ENCODE measurements around the gene ADAMTS8. TPM values are rescaled to one million over a fixed set of nuclear protein-coding genes. Genes with fewer than 3 reads are reported as not detected.

The ADAMTS8 gene
- total RNA-seq, 1 experiment from 2014 or later = 0.07 TPM

- intact Hi-C loops (cut with micrococcal nuclease) = no loop called here
- ChIA-PET POLR2A (no interaction called here), CTCF (no interaction called here), RAD21 (ENCODE audit: low non-redundant PET in 1 of 2, low total read pairs in 2 of 2, uncharacterized antibody in 2 of 2, unreplicated experiment in 2 of 2) (no interaction called here)
- TF ChIP-seq SIN3A (IDR thresholded peaks at IDR 0.05; ENCODE audit: low read depth) (no peak), ZNF274 (IDR thresholded peaks at IDR 0.05; ENCODE audit: low read depth, low read length) (no peak), TCF7L2 (IDR thresholded peaks at IDR 0.05; ENCODE audit: borderline replicate concordance, extremely low read depth, insufficient read depth, insufficient read length) (no peak), SP1 (IDR thresholded peaks at IDR 0.05; ENCODE audit: low read depth) (no peak), ZBTB33 (IDR thresholded peaks at IDR 0.05; ENCODE audit: extremely low read depth, insufficient replicate concordance, low read length) (no peak), EZH2 (IDR thresholded peaks at IDR 0.05) (no peak), CTCF (IDR thresholded peaks at IDR 0.05 in 2 of 3, conservative IDR thresholded peaks at IDR 0.05 in 1 of 3; ENCODE audit: borderline replicate concordance in 1 of 3, insufficient read depth in 1 of 3, low read depth in 2 of 3, low read length in 2 of 3) (no peak), REST (IDR thresholded peaks at IDR 0.05; ENCODE audit: low read depth) (no peak), YY1 (IDR thresholded peaks at IDR 0.05; ENCODE audit: extremely low read depth, insufficient replicate concordance, low read depth, low read length) (no peak), EGR1 (IDR thresholded peaks at IDR 0.05; ENCODE audit: low read depth) (no peak), ZFX (IDR thresholded peaks at IDR 0.05) (no peak), ELF1 (IDR thresholded peaks at IDR 0.05; ENCODE audit: borderline replicate concordance, low read depth) (no peak), CBX3 (IDR thresholded peaks at IDR 0.05; ENCODE audit: low read depth) (no peak), POLR2A (IDR thresholded peaks at IDR 0.05; ENCODE audit: borderline replicate concordance, extremely low read depth, insufficient read depth, insufficient read length) (no peak)
- peaks cover 39% of the 10 kb centered on the region for H3K27me3 ChIP-seq (ENCODE audit: insufficient read depth, low read length)
- no TSS peak for BruUV-seq (replicated peaks)
- no peaks in the 10 kb centered on the region for H3K79me2 ChIP-seq (ENCODE audit: insufficient read depth, low read length)
- no peak overlapping the region for H3K9ac ChIP-seq (ENCODE audit: low read length)
- no peak overlapping the region for H3K4me3 ChIP-seq (replicated peaks in 1 of 2; ENCODE audit: low read depth in 1 of 2, low read length in 2 of 2)
- H3K9me3 ChIP-seq (ENCODE audit: control insufficient read depth in 1 of 2, insufficient read depth in 1 of 2, low read depth in 1 of 2, low read length in 2 of 2) = no peaks in the 10 kb centered on the region
- no peaks in the 10 kb centered on the region for H3K36me3 ChIP-seq (ENCODE audit: control insufficient read depth in 1 of 2, insufficient read depth in 2 of 2, low read length in 2 of 2)
- H3K27ac ChIP-seq (ENCODE audit: low read depth, low read length) = no peak overlapping the region
- H3K4me1 ChIP-seq (ENCODE audit: control insufficient read depth in 1 of 2, insufficient read depth in 2 of 2, low read length in 2 of 2) = no peaks in the 10 kb centered on the region
- H3K9me2 ChIP-seq (ENCODE audit: insufficient read depth) = no peaks in the 10 kb centered on the region
- H2AFZ ChIP-seq (ENCODE audit: low read depth, low read length, poor library complexity, severe bottlenecking) = no peak overlapping the region
- no peaks in the 10 kb centered on the region for H4K20me1 ChIP-seq (ENCODE audit: insufficient read depth)
- H3K4me2 ChIP-seq (ENCODE audit: low read length) = no peak overlapping the region
- DNase-seq (ENCODE audit: low read depth, low spot score) (no peak), ATAC-seq (no peak)
Measured at GRCh38 chr11:130421697-130422096, 6.7 kb downstream of the ADAMTS8 start.

All from HCT116 (cell line).